Measurements from ENCODE around the gene ZC3H8.

The ZC3H8 gene

GRCh38 chr2:112251271-112251670 is 3.6 kb downstream of the ZC3H8 start:
- no peak for DNase-seq (ENCODE audit: low read depth)
- no peak overlapping the region for H3K4me3 ChIP-seq (ENCODE audit: control insufficient read depth, low read depth, low read length)
- no peak for TF ChIP-seq CTCF (IDR thresholded peaks at IDR 0.05; ENCODE audit: control insufficient read depth, insufficient read depth, low read depth, low read length, missing control alignments)

GRCh38 chr2:112244854-112245253 is 10.0 kb downstream of the ZC3H8 start:
- no peak for DNase-seq (ENCODE audit: low read depth)
- H3K4me3 ChIP-seq (ENCODE audit: control insufficient read depth, low read depth, low read length), result no peak overlapping the region
- no peak for TF ChIP-seq CTCF (IDR thresholded peaks at IDR 0.05; ENCODE audit: control insufficient read depth, insufficient read depth, low read depth, low read length, missing control alignments)

- H3K4me3 ChIP-seq (ENCODE audit: control insufficient read depth, low read depth, low read length), result no peak overlapping the region
- no peak for DNase-seq (ENCODE audit: low read depth)
- TF ChIP-seq CTCF (IDR thresholded peaks at IDR 0.05; ENCODE audit: control insufficient read depth, insufficient read depth, low read depth, low read length, missing control alignments), result no peak
Observed at GRCh38 chr2:112243233-112243632, 11.6 kb downstream of the ZC3H8 start.

- no peak for DNase-seq (ENCODE audit: low read depth)
- no peak overlapping the region for H3K4me3 ChIP-seq (ENCODE audit: control insufficient read depth, low read depth, low read length)
- no peak for TF ChIP-seq CTCF (IDR thresholded peaks at IDR 0.05; ENCODE audit: control insufficient read depth, insufficient read depth, low read depth, low read length, missing control alignments)
Observed at GRCh38 chr2:112242384-112242783, 12.5 kb downstream of the ZC3H8 start.

GRCh38 chr2:112239862-112240261 is 15.0 kb downstream of the ZC3H8 start:
- TF ChIP-seq CTCF (IDR thresholded peaks at IDR 0.05; ENCODE audit: control insufficient read depth, insufficient read depth, low read depth, low read length, missing control alignments), result no peak
- H3K4me3 ChIP-seq (ENCODE audit: control insufficient read depth, low read depth, low read length), result no peak overlapping the region

GRCh38 chr2:112230371-112230770 is 24.5 kb downstream of the ZC3H8 start:
- H3K4me3 ChIP-seq (ENCODE audit: control insufficient read depth, low read depth, low read length), result no peak overlapping the region
- TF ChIP-seq CTCF (IDR thresholded peaks at IDR 0.05; ENCODE audit: control insufficient read depth, insufficient read depth, low read depth, low read length, missing control alignments), result no peak
- DNase-seq (ENCODE audit: low read depth), result no peak

More at GRCh38 chr2:112239862-112240261, 15.0 kb downstream of the ZC3H8 start:
- DNase-seq (ENCODE audit: low read depth), result no peak

- no peak overlapping the region for H3K4me3 ChIP-seq (ENCODE audit: control insufficient read depth, low read depth, low read length)
- TF ChIP-seq CTCF (IDR thresholded peaks at IDR 0.05; ENCODE audit: control insufficient read depth, insufficient read depth, low read depth, low read length, missing control alignments), result no peak
- no peak for DNase-seq (ENCODE audit: low read depth)
Observed at GRCh38 chr2:112229348-112229747, 25.5 kb downstream of the ZC3H8 start.

Measured in AG09309 (cell line).